Measurements from ENCODE around the gene RPP30.

Gene RPP30

DNA sequence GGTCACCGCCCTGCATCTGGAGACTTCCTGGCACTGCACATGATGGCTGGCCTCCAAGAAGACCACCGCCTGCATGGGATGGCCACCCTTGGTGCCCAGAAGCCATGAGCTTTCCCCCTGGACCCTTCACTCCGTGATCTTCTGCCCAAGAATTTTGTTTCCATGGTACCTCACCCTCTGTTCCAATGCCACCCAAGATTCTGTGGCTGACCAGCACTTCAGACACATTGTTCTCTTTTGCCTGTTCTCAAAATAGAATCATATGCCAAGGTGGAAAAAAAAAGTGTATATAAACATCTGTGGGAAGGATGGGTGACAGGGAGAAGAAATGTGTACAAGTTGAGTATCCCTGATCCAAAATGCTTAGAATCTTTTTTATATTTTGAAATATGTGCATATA lies 26.0 kb upstream of the RPP30 start:
- DNase-seq (ENCODE audit: low spot score): no peak
- TF ChIP-seq, protein P1, sequence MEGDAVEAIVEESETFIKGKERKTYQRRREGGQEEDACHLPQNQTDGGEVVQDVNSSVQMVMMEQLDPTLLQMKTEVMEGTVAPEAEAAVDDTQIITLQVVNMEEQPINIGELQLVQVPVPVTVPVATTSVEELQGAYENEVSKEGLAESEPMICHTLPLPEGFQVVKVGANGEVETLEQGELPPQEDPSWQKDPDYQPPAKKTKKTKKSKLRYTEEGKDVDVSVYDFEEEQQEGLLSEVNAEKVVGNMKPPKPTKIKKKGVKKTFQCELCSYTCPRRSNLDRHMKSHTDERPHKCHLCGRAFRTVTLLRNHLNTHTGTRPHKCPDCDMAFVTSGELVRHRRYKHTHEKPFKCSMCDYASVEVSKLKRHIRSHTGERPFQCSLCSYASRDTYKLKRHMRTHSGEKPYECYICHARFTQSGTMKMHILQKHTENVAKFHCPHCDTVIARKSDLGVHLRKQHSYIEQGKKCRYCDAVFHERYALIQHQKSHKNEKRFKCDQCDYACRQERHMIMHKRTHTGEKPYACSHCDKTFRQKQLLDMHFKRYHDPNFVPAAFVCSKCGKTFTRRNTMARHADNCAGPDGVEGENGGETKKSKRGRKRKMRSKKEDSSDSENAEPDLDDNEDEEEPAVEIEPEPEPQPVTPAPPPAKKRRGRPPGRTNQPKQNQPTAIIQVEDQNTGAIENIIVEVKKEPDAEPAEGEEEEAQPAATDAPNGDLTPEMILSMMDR (IDR thresholded peaks at IDR 0.05; ENCODE audit: borderline replicate concordance, control extremely low read depth, extremely low read depth, insufficient read depth, missing control alignments): no peak
- in situ Hi-C loops (cut with MboI; ENCODE audit: low sequenced_read_pairs, unreplicated experiment): no loop called here

DNA sequence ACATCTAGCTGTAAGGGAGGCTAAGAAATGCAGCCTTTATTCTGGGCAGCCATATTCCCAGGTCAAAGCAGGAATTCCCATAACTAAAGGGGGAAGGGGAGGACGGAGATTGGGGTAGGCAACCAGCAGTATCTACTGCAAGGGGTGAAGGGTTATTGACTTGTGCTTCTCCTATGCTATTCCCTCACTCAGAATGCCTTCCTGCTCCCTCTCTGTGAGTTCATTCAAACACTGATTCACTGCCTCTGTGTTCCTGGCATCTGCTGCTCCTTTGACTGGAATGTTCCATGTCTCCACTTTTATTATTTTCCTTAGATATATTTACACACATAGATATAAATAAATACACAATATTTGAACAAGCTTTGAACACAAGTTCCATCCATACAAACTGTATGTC lies 25.0 kb upstream of the RPP30 start:
- TF ChIP-seq, protein P1 (IDR thresholded peaks at IDR 0.05; ENCODE audit: borderline replicate concordance, control extremely low read depth, extremely low read depth, insufficient read depth, missing control alignments): no peak
- in situ Hi-C loops (cut with MboI; ENCODE audit: low sequenced_read_pairs, unreplicated experiment): no loop called here

DNA sequence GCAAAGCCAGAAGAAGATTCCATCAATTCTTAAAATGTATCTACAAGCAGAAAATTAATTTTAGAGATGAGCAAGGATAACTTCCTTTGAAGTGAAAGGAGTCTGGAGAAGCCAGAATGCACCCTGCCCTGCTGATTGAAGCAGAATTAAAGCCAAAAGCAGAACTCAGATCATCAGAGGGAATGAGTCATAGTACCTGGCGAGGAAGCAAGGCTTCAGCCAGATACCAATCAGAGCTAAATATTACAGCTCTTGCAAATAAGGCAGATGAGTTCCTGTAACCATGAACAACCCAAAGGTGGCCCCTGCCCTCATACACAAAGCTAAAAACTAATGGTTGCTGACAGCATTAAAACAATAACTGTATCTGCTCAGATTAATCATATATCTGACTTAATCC lies 24.3 kb upstream of the RPP30 start:
- in situ Hi-C loops (cut with MboI; ENCODE audit: low sequenced_read_pairs, unreplicated experiment): no loop called here
- no peak for DNase-seq (ENCODE audit: low spot score)
- TF ChIP-seq, protein P1 (IDR thresholded peaks at IDR 0.05; ENCODE audit: borderline replicate concordance, control extremely low read depth, extremely low read depth, insufficient read depth, missing control alignments): no peak

More for the DNA sequence above, 25.0 kb upstream of the RPP30 start:
- DNase-seq (ENCODE audit: low spot score): no peak

DNA sequence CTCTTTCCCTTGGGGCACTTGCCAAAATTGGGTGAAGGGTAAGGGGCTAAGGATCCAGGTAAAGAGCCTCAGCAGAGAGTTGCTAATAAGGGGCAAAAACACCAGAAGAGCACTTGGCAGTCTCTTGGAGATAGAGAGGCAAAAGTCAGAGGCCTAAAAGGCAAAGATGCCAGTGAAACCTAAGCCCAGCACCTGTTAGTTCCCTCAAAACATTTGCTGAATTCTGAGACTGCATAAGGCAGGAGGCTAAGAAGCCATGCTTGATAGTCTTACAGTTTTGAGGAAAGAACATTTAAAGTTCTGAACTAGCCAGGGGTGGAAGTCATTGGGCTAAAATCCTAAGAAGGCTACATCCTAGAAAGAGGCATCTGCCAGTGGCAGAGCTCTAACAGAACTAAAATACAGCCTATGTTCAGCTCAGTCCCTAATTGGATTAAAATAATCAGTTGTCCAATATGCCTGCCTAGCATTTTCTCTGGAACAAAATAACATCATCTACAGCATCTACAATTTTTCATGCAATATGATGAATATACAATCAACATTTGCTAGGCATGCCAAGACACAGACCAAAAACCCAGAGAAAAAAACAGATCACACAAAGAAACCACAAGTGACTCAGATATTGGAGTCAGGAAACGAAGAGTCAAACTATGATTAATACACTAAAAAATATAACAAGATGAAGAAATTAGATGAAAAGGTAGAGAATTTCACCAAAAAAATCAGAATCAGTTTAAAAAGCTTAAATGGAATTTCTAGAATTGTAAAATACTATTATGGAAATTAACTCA lies 21.6 kb upstream of the RPP30 start:
- in situ Hi-C loops (cut with MboI; ENCODE audit: low sequenced_read_pairs, unreplicated experiment): loop anchor here (25.0 kb wide), 1 partner anchor 1063 kb away; no protein-coding TSS in a partner anchor
- DNase-seq (ENCODE audit: low spot score): no peak
- TF ChIP-seq, protein P1 (IDR thresholded peaks at IDR 0.05; ENCODE audit: borderline replicate concordance, control extremely low read depth, extremely low read depth, insufficient read depth, missing control alignments): no peak

DNA sequence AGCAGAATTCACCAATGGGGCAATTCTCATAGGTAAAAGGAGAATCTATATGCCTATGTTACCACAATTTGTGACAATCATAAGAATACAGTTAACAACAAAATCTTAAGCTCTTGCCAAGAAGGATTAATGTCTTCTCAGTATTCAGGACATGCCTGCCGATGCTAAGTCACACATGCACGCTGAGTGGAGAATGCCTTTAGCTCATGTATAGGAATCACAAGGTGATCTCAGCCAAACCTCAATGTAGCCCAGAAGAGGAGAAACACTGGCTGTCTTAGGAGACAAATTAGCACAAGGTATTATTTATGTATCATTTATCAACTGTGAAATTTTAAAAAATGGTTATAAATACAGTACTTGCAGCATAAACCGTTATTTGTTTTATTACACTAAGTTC lies 16.6 kb upstream of the RPP30 start:
- in situ Hi-C loops (cut with MboI; ENCODE audit: low sequenced_read_pairs, unreplicated experiment): loop anchor here (25.0 kb wide), 1 partner anchor 1068 kb away; no protein-coding TSS in a partner anchor
- DNase-seq (ENCODE audit: low spot score): no peak
- TF ChIP-seq, protein P1 (IDR thresholded peaks at IDR 0.05; ENCODE audit: borderline replicate concordance, control extremely low read depth, extremely low read depth, insufficient read depth, missing control alignments): no peak

DNA sequence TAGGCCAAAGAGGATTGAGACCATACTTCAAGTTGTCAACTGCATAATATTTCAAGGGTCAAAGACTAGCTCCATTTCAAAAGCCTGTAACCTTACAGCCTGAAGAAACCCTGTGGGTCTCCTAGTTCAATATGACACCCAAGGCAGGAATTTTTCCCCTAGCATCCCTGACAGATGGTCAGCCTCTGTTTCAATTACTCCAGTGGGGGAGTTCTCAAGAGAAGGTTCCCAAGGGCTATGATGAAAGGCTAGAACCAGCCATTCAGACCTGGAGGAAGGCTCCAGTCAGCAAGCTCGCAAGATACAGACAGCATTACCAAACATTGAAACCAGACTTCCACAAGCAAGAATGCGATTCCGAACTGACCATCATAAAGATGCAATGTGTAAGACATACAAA lies 15.5 kb upstream of the RPP30 start:
- in situ Hi-C loops (cut with MboI; ENCODE audit: low sequenced_read_pairs, unreplicated experiment): loop anchor here (25.0 kb wide), 1 partner anchor 1069 kb away; no protein-coding TSS in a partner anchor
- no peak for DNase-seq (ENCODE audit: low spot score)

More for the DNA sequence above, 15.5 kb upstream of the RPP30 start:
- TF ChIP-seq, protein P1 (IDR thresholded peaks at IDR 0.05; ENCODE audit: borderline replicate concordance, control extremely low read depth, extremely low read depth, insufficient read depth, missing control alignments): no peak

Measured in GM13976 (cell line).